ENCODE measurements around the gene BNIP3. TPM values are rescaled to one million over a fixed set of nuclear protein-coding genes. Genes with fewer than 3 reads are reported as not detected.
A peak's percentile ranks its signal among the peaks of the same experiment; 100 is the strongest.

BNIP3 gene
- total and polyA plus RNA-seq, 2 of the 8 experiments (the other 6 are each of a cell fraction or from before 2014, with no cell fraction given) = 25.8 to 58.9 TPM

GRCh38 chr10:132010483-132010882, 28.8 kb upstream of the BNIP3 start:
- no peaks in the 10 kb centered on the region for H3K79me1 ChIP-seq (ENCODE audit: low read depth, low read length)
- CTCF ChIA-PET (ENCODE audit: partially characterized antibody) = interaction anchor here (1.3 to 7.3 kb wide), 3 partner anchors 9 to 14 kb away, joined by 3 to 59 read pairs (median 5); no protein-coding TSS in a partner anchor
- no peaks in the 10 kb centered on the region for H3K23me2 ChIP-seq (ENCODE audit: low read depth, low read length)
- H3K14ac ChIP-seq (ENCODE audit: insufficient read length) = no peak overlapping the region
- no peaks in the 10 kb centered on the region for H3K36me3 ChIP-seq (ENCODE audit: control insufficient read depth in 2 of 4, insufficient read depth in 4 of 4, low read length in 3 of 4)
- no peaks in the 10 kb centered on the region for H4K20me1 ChIP-seq (replicated peaks in 1 of 2; ENCODE audit: control insufficient read depth in 1 of 2, insufficient read depth in 2 of 2, low read length in 2 of 2)
- no peak overlapping the region for H3K4me2 ChIP-seq (ENCODE audit: insufficient read depth in 1 of 2, low read depth in 2 of 2, low read length in 2 of 2)
- peak overlapping the region; percentile 75; the same call in 1 of the 2 replicates for H2BK12ac ChIP-seq (ENCODE audit: low read depth, low read length)
- H3K18ac ChIP-seq (ENCODE audit: extremely low read depth, low read length) = no peak overlapping the region; the same call in 1 of the 2 replicates
- H2AFZ ChIP-seq (ENCODE audit: low read length) = no peak overlapping the region
- H2AK5ac ChIP-seq (ENCODE audit: low read depth, low read length) = no peak overlapping the region
- DNase-seq (ENCODE audit: low read depth in 1 of 2, low spot score in 2 of 2) = no peak
- peaks cover 5 to 25% (median 16%) of the 10 kb centered on the region in 4 experiments for H3K4me1 ChIP-seq (replicated peaks in 1 of 4; ENCODE audit: control insufficient read depth in 3 of 4, insufficient read depth in 4 of 4, low read length in 3 of 4)
- no peaks in the 10 kb centered on the region for H3K79me2 ChIP-seq (ENCODE audit: control insufficient read depth in 1 of 2, insufficient read depth in 2 of 2, low read length in 2 of 2)
- no peak overlapping the region for H2BK5ac ChIP-seq (ENCODE audit: low read depth, low read length)
- H2BK15ac ChIP-seq (ENCODE audit: low read length) = no peak overlapping the region
- no peak for FAIRE-seq
- no peaks in the 10 kb centered on the region for H3K27me3 ChIP-seq (replicated peaks in 1 of 4; ENCODE audit: control insufficient read depth in 3 of 4, extremely low read depth in 1 of 4, insufficient read depth in 3 of 4, low read length in 3 of 4)
- H3K23ac ChIP-seq (ENCODE audit: insufficient read length) = no peak overlapping the region
- WGBS, 2 experiments (ENCODE audit: extremely low coverage in 1 of 2, insufficient coverage in 1 of 2, insufficient read length in 1 of 2, insufficient replicate concordance in 2 of 2, low coverage in 1 of 2, low lambda C conversion rate in 2 of 2, missing lambda C conversion rate in 1 of 2) = 77% methylated on average over 2 of the region's 2 CpGs; no CpG with 5 or more reads in 1 of the 2 experiments
- no peak overlapping the region for H2BK120ac ChIP-seq (replicated peaks; ENCODE audit: low read depth, low read length)
- 0 out of 2 replicates have a peak overlapping the region, but pooled peaks have one; percentile 80 for H2BK20ac ChIP-seq (ENCODE audit: low read length)
- no peak overlapping the region for H4K91ac ChIP-seq (replicated peaks; ENCODE audit: insufficient read length, low read length)
- no peak overlapping the region for H3K56ac ChIP-seq (replicated peaks; ENCODE audit: insufficient read length, low read depth, low read length)
- no peak overlapping the region for H4K8ac ChIP-seq (ENCODE audit: extremely low read depth, insufficient read depth, low read length)
- POLR2A ChIA-PET (ENCODE audit: partially characterized antibody) = interaction anchor here (1.1 to 1.6 kb wide), 2 partner anchors 9 kb away, joined by 6 to 7 read pairs; no protein-coding TSS in a partner anchor
- H3K27ac ChIP-seq (ENCODE audit: low read depth, low read length) = no peak overlapping the region
- H3K4ac ChIP-seq (replicated peaks; ENCODE audit: insufficient read length, low read depth, low read length) = peak overlapping the region; percentile 94
- no peak overlapping the region for H3K9ac ChIP-seq (replicated peaks in 1 of 4; ENCODE audit: extremely low read depth in 1 of 4, low read depth in 3 of 4, low read length in 3 of 4)
- peaks cover under 1 to 2% of the 10 kb centered on the region in 2 experiments; a peak in 3 of 4 replicates for H3K9me3 ChIP-seq (ENCODE audit: insufficient read depth in 2 of 2, low read depth in 1 of 2, low read length in 1 of 2)
- no peak overlapping the region for H3K4me3 ChIP-seq (ENCODE audit: extremely low read depth in 1 of 4, insufficient read depth in 2 of 4, low read depth in 3 of 4, low read length in 4 of 4)
- no peak overlapping the region for H4K5ac ChIP-seq (ENCODE audit: insufficient read length, low read depth, low read length)
- no peak for TF ChIP-seq TAF1 (IDR thresholded peaks at IDR 0.05; ENCODE audit: low read depth, low read length)
- no peak for TF ChIP-seq SRF (IDR thresholded peaks at IDR 0.05; ENCODE audit: low read depth, low read length)
- TF ChIP-seq SP1 (IDR thresholded peaks at IDR 0.05; ENCODE audit: low read depth, low read length) = no peak
- TF ChIP-seq GTF2F1 (IDR thresholded peaks at IDR 0.05; ENCODE audit: borderline replicate concordance, low read depth, low read length) = no peak
- no peak for TF ChIP-seq CTCF (IDR thresholded peaks at IDR 0.05; ENCODE audit: control extremely low read depth in 1 of 3, insufficient read depth in 1 of 3, low read depth in 1 of 3, low read length in 3 of 3)
- no peak for TF ChIP-seq CTBP2 (IDR thresholded peaks at IDR 0.05; ENCODE audit: borderline replicate concordance, insufficient read depth, insufficient read length, low read length)
- TF ChIP-seq TEAD4 (IDR thresholded peaks at IDR 0.05; ENCODE audit: low read depth, low read length) = no peak
- TF ChIP-seq YY1 (IDR thresholded peaks at IDR 0.05; ENCODE audit: low read depth, low read length) = no peak
- no peak for TF ChIP-seq CEBPB (IDR thresholded peaks at IDR 0.05; ENCODE audit: low read depth, low read length)
- no peak for TF ChIP-seq NANOG (IDR thresholded peaks at IDR 0.05; ENCODE audit: insufficient read depth, low read depth, low read length, poor library complexity, severe bottlenecking)
- no peak for TF ChIP-seq KDM5A (IDR thresholded peaks at IDR 0.05; ENCODE audit: low read length)
- TF ChIP-seq ZNF274 (IDR thresholded peaks at IDR 0.05; ENCODE audit: borderline replicate concordance, extremely low read depth, low read length) = no peak
